GM21576 (cell line): ENCODE measurements around the gene FERMT2.
A peak's percentile ranks its signal among the peaks of the same experiment; 100 is the strongest.

Source experiments
- ATAC-seq: cut with Tn5 transposase; IDR thresholded peaks from one replicate; pipeline ENCODE4 v1.9.1; 2021; ENCODE audit warnings: mild to moderate bottlenecking, moderate library complexity; ENCODE audit not compliant: unreplicated experiment

The FERMT2 gene, protein sequence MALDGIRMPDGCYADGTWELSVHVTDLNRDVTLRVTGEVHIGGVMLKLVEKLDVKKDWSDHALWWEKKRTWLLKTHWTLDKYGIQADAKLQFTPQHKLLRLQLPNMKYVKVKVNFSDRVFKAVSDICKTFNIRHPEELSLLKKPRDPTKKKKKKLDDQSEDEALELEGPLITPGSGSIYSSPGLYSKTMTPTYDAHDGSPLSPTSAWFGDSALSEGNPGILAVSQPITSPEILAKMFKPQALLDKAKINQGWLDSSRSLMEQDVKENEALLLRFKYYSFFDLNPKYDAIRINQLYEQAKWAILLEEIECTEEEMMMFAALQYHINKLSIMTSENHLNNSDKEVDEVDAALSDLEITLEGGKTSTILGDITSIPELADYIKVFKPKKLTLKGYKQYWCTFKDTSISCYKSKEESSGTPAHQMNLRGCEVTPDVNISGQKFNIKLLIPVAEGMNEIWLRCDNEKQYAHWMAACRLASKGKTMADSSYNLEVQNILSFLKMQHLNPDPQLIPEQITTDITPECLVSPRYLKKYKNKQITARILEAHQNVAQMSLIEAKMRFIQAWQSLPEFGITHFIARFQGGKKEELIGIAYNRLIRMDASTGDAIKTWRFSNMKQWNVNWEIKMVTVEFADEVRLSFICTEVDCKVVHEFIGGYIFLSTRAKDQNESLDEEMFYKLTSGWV

DNA sequence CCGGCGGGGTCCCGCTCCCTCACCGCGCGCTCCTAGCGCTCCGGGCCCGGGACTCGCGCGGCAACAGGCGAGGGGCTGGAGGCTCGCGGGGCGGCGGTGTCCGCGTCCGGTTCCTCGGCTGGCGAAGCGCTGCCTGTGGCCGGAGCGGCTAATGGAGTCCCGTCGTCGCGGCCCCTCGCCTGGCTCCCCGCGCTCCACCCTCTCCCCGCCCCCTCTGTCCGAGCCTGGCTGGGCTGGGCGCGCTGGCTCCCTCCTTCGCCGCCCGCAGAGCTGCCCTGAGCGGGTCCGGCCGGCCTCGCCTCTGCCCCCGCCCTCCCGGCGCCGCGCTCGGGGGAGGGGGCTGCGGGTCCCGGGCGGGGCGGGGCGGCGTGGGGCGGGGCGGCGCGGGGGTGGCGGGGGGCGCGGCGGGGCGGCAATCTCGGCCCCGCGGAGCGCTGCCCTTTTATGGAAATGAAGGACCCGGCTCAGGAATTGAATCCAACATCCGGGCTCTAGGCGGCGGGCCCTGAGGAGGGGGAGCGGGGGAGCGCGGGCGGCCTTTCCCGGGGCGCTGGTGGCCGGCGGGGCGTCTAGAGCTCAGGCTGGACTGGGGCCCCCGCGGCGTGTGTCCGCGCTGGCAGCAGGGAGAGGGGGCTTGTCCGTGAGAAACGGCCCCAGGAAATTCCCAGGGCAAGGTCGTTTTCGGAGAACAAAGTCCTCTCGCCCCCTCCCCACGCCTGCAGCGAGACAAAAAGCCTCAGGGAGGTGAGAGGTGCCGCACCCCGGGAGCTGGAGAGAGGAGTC, at the start of gene FERMT2:
Gene FERMT2 (minus strand): TSS at position 153 of the 783 bp plus-strand sequence. CDS start 482 bp downstream, outside the sequence.
- peak; percentile 46 for ATAC-seq

DNA sequence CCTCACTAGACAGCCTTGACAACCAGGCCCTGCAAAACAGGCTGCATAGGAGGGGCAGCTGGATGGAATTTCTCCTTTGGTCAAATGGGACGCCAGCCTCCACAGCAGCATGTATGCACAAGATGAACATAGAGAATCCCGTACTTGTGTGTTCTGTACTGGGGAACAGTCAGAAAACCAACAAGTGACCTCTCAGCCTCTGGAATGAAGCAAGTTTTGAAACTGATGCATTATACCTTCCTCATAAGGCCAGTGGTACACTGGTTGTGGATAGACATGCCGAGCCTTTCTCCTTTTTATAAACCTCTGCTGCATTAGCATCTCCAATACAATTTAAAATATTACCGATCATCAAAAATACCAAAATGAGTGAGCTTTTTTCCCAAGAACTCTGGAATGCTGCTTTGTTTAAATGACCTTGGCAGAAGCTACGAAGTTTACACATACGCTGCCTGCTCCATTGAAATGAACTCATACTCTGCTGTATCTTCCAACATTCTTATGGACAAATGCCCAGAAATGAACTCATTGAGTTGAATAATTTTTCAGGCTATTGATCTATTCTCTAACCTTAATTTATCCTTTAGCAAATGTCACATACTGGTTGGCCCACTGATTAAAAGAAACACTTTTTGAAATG, 47.6 kb upstream of the FERMT2 start:
- ATAC-seq: no peak

DNA sequence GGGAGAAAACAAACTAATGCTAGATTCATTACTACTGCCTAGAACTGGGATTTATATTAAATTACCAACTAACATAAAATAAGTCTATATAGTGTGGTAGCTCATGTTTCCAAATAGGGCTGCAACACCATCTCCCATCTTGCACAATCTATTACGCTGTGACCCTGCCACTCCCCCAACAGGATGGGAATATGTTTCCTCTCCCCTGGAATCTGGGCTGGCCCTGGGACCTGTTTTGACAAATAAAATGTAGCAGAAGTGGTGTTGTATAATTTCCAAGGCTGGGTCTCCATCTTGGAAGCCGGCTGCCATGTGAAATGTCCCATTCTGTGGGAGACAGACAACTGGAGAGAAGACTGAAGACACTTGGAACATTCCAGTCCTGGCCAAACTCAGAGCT, 45.6 kb upstream of the FERMT2 start:
- ATAC-seq: no peak

DNA sequence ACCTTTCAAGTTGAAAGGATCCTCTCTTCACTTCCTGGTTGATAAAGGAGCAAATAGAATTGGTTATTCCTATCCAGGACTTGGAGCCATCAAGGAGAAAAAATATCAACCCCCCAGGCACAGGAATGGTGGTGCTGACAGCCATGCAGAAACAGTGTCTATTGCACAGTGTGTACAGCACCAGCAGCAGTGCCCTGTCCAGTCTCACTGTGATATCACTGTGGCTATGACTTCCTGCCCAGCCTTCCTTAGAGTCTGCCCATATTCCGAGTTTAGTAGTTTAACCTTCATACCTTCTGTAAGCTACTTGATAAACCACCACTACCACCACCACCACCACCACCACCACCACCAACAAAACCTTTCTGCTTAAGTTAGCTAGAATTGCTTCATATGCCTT, 45.1 kb upstream of the FERMT2 start:
- ATAC-seq: no peak

DNA sequence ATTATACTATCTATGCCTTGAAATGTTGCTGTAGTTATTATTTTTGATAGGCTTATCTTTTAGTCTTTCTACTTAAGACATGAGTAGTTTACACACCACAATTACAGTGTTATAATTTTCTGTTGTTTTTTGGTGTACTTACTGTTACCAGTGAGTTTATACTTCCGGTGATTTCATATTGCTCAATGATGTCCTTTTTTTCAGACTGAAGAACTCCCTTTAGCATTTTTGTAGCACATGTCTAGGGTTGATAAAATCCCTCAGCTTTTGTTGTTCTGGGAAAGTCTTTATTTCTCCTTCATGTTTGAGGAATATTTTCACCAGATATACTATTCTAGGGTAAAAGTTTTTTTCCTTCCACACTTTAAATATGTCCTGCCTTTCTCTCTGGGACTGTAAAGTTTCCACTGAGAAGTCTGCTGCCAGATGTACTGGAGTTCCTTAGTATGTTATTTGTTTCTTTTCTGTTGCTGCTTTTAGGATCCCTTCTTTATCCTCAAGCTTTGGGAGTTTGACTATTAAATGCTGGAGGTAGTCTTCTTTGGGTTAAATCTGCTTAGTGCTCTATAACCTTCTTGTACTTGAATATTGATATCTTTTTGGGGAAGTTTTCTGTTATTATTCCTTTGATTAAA, 41.5 kb upstream of the FERMT2 start:
- no peak for ATAC-seq

DNA sequence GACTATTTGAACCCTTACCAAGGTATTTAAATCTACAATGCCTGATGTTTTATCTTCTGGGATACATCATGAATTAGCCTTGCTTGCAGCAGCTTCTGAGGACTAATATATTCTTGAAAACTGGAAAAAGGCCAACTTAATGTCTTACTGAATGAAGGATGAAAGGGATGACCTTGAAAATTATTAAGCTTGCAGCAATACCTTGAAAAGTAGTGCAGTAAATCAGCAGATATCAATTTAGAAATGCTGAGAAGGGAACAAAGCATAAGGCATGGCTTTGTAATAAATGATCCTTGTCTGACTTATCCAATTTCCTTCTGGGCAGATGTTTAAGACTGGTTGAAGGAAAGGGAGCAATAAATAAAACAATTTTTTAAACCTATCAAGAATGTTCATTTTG, 37.3 kb upstream of the FERMT2 start:
- no peak for ATAC-seq

DNA sequence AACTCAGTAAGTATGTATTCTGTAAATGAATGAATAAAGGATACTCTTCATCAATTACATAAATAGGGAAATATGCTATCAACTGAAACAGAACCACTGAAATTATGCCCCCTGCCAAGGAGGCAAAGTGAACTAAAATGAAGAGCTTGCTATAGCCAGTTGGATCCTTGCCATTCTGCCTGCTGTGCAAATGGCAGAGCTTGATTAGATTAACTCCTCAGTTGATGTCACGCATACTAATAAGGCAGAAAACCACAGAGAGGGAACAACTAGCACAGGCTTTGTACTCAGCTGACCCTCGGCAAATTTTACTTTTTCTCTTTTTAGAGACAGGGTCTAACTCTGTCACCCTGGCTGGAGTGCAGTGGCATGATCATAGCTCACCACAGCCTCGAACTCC, 36.7 kb upstream of the FERMT2 start:
- no peak for ATAC-seq

DNA sequence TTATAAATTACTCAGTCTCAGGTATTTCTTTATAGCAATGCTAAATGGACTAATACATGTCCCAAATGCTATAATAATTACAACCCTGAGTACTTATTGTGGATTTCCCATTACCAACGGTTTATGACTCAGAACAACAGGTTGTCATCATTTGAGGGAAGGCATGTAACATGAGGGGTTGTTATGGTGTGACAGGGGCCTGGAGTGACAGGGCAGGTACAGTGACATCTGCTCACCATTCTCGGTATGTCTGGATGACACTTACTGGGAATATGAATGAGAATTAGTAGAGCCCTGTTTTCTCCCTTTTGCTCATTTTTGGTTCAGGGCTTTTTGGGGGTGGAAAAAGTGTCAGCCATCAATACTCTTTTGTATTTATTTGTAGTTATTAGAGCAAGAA, 36.2 kb upstream of the FERMT2 start:
- no peak for ATAC-seq

DNA sequence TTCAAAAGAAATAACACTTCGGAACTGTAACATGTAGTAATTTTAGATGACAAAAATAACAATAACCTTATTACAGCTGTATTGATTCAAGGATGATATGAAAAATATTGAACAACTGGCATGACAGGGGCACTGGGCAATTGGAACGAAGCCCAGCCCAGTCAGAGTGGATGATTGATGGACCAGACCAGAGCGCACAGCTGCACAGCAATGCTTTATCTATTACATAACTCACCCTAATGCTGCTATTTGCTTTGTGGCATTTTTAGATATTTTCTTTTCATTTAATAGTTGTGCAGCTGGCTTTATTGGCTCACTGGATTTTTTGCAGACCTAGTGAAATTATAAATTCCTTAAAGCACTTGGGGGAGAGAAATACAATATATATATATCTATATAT, 26.9 kb upstream of the FERMT2 start:
- no peak for ATAC-seq

DNA sequence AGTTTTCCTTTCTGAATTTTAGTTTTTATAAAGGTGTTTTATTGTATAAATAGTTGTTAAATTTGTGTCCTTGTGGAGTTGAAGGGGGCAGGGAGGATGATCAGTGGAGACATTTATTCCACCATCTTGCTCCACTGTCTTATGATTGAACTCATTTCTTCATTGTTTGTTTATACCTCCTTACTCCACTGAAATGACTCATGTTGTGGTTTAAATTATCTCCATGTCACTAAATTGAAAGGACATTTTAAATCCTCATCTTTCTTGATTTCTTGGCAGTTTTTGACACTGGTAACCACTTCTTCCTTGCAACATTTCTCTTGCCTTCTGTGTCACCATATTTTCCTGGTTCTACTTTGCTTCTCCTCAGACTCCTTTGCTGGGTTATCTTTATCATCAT, 23.6 kb upstream of the FERMT2 start:
- ATAC-seq: no peak

DNA sequence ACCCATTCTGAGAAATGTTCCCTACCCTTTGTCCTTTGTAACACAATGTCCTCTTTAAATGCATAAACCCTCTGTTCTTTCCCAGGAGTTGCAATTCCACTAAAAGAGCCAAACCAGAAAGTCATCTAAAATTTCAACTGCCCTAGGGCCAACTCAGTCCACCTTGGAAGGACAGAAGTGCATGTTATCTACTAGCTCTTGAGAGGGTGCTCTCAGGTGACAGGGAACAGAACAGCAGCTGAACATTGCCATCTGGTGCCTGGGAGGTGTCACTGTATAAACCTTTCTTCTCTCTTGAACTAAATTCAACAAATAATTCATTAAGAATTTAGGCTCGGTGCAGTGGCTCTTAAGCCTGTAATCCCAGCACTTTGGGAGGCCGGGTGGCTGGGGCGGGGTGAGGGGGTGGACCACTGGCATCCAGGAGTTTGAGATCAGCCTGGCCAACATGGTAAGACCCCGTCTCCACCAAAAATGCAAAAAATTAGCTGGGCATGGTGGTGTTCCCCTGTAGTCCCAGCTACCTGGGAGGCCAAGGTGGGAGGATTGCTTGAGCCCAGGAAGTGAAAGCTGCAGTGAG, 10.3 kb upstream of the FERMT2 start:
- ATAC-seq: peak; percentile 66

DNA sequence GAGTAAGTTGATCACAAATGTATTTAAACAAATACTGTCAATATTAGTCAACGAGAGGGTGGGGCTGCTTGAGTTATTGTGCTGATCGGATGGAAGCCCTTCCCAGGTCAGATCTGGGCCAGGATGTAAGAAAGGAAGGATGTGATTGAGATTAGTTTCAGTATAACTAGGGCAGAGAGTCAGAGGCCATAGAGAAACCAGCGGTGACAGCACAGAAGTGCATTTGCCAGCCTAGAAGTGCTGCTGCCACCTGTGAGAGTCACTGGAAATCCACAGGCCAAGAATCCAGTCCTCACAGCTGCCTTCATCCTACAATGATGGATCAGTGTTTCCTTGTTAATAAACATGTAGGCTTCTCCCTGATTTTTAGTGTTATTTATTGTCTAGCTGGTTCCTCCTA, 9.8 kb upstream of the FERMT2 start:
- no peak for ATAC-seq

DNA sequence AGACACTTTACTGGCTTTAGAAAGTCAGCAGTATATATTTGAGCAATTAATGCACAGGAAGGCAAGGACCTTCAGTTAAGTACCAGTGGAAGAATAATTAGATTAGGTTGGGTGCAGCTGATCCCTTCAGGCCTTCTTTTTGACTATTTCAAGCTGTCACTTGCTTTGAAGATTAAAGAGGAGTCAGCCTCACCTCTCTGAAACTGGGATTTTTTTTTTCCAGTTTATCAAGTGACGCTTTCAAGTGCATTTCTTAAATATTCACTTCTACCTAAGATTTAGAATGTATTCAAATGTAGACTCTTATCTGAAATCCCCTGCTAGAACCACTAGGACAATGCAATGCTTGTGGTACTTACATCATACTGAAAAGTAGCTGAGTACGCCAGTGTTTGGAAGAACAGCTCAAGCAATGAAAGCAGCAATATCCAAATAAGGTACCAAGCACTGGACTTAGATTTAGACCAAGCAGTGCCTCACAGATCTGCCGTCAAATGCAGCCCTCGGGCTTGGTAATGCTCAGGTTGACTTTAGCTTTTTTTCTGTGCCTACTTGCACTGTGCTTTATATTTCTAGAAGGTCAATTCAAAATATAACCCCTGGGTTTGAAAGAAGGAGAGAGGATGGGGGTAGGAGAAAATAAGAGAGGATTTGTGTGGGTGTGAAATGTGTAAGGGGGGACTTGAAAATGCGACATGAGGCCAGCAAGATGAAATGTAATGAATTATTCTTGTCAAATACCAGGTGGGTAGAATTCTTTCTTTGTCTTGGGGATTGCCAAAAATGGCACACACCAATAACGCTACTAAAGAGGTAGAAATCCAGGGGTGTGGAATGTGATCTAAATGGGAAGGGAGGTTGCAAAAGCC, 3.7 kb upstream of the FERMT2 start:
- ATAC-seq: no peak

DNA sequence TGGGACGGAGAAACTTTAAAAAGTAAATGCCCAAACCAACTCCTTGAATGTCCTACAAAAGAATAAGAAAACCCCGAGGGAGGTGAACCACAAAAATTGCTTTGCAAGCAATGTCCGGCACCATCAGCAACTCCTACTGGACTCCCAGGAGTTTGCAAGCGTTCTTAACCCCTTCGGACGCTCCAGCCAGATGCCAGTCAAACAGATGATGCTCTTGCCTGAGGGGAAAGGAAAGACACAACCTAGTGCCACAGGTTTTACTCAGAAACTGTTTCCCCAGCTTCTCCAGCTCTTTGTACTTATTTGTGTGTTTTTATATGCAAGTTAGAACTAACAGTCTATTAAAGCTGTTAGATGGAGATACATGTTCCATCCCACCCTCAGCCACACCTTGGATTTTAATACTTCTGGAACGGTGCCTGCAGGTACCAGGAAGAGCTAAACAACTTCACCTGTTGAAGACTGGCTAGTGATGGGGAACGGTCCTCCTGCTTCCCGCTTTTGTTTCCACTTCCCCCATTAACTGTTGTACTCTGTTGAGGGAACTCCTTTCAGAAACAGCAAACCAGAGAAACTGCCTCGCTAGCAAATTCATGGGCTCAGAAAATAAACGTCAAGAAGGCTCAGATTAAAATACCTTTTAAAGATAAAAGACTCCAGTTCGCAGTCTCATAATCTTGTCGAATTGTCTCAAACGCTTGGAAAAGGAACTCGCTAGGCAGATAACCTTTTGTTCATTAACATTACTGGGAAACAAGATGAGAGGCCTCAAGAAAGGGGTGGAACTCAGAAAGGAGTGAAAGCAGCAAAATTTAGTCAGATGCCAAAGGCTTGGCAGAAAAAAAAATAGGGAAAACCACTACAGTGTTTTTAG, 1.1 kb upstream of the FERMT2 start:
- no peak for ATAC-seq

DNA sequence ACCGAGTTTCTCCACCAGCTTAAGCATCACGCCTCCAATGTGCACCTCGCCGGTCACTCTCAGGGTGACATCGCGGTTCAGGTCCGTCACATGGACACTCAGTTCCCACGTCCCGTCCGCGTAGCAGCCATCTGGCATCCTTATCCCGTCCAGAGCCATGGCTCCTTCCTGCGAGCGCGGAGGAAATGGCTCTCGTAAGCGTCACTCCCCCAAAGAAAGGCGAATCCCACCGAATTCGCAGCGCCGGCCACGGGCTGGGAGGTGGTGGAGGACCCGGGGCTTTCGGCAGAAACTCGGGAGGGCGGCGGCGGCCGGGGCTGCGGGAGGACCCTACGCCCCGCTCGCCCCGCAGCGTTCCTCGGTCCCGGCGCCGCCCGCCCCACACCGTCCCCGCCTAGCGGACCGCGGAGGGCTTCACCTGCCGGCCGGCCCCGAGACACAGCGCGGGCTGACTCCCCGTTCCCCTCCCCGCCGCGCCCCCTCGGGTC, 396 bp downstream of the FERMT2 start:
- ATAC-seq: peak; percentile 33

DNA sequence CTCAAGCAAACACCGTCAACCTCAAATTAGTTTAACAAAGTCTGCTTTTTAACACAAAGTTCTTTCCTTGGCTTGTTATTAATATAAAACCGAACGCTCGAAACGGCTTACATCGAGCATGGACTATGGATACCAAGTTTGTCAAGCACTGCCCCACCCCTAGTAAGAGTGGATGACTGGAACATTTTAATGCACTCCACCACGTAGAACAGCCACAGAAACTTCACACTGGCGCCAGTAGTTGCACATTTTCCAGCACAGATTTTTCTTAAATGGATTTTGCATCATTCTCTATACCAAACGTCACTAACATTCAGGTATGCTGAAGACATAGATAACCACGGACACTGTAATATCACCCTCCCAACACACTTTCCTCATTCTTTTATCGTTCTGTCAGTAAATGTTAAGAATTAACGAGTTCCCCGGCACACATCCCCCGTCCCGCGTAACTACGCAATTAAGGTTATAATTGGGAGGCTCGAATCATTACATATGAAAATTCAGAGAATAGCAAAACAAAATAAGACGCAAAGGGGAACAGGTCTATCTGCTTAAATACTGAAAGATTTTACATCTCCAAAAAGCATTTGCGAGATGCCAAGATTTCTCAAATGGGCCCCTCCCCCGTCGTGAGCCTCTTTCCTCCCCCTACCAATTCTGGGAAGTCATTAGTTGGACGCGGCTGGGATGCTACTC, 990 bp downstream of the FERMT2 start:
- no peak for ATAC-seq

DNA sequence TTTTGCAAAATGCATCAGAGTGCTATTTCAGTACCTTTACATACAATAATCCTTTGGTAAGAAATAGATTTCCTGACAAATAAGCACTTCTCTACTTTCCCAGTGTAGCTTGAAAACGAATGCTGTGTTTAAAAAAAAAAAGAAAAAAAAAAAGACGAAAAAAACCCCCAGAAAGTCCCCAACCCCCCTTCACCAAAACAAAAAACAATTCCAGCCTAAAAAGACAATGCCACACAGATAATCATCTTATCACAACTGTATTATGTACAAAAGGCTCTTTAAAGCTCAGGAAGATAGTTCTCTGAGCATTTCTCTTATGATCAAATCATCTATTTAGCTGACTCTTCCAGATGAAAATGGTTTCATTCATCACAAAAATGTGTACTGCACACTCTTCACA, 1.6 kb downstream of the FERMT2 start:
- ATAC-seq: no peak

DNA sequence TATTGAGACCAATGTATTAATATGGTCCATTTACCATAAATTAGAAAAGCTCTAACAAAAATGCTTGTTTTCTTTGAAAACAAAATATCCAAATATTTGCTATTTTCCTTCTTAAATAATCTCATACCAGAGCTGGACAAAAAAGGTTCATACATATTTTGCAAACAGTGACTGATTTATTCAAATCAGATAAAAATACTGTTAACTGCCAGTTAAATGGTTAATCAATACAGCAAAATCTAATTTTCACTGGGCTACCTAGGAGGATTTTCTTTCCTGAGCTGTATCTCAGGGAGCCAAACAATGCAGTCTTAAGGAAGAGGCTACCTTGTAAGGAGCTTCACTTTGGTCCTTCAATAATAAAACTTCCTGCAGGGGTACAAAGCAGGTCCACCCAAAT, 2.0 kb downstream of the FERMT2 start:
- no peak for ATAC-seq
